Measurements from ENCODE around the gene SLC22A4.

Gene SLC22A4

DNA sequence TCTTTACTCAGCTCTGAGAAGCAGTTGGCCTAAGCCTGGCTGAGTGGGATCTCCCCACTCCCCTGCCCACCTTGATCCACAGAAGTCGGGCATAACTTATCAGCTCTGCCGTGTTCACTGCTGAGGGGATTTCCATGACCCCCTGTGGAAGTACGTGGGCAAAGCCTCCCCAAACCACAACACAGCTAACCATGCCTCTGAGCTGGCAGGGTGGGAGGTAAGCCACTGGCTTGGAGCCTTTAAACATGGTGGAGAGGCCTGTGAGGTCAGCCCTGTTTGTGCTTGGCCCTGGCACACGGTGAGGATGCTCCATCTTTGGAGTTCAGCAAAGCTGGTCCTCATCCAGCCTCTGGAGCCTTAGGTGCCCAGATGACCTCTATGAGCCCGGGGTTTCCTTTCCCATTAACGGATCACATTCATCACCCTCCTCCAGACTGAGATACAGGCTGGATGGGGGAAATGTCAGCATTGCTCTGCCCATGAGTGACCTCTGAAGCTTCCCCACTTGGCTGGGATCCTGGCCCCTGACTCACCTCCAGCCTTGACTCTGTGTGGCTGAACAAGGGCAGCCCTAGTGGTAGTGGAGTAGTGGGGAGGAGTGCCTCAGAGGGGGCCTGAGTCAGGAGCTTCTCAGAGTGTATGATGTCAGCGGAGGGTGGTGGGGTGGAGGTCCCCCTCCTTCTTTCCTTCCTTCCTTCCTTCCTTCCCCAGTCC is 30.5 kb upstream of the SLC22A4 start:
- no peak for DNase-seq

DNA sequence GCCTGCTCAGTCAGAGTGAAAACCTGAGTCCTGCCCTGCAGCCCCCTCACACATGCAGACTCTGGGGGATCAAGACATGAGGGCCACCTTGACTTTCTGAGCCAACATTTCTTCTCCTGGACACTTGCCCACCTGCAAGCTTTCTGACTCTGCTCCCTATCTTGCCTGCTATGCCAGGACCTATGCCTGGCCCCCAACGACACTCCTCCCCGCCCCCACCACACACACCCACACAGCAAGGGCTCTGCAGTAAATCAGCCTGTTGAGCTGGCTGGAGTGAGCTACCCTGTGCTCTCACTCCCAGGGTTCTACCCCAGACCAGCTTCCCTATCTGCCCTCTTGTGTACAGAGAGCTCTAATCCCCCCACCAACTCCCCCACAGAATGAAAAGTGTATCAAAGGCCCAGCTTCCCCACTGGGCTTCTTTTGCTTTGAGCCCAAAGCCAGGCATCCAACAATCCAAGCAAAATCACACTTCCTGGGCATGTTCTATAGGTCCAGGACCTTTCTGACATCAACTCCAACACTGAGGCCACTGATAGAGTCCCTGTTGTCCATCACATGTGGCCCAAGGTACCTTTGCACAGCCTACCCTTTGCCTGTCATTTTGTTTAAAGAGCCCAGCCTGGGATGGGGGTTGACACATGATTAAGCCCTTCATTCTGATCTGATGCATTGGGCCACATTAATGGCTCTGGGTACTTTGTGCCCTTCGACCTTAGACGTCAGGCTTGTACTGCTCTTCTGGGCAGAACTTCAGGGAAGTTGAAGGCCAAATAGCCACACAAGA is 29.5 kb upstream of the SLC22A4 start:
- DNase-seq = no peak

DNA sequence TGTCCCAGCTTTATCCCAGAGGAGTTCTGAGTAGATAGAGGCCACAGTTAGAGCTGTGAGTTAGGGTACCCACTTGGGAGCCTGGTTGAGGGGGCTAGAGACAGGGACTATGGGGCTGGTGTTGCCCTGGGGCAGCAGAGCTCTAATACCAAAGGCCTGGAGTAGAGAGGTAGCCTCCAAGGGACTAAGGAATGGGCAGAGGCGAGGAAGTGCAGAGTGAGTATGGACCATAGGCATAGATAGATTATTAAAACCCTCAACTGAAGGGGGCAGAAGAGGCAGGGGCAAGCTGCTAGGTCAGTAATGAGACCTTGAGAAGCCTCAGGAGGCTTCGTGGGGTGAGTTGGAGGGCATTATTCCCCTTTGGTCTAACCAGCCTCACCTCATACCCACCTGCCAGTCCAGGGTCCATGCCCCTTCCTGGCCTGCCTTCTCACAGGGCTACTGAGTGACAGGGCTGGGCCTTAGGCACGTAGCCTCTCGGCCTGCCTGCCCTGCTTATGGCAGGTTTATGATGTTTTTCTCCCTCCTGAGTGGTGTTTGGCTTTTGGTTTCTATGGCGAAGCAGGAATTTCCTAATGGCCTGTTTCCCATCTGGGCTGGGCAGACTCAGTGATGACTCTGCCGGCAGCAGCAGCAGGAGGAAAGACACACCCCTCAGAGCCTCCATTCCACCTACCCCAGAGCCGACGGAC is 28.7 kb upstream of the SLC22A4 start:
- no peak for DNase-seq

DNA sequence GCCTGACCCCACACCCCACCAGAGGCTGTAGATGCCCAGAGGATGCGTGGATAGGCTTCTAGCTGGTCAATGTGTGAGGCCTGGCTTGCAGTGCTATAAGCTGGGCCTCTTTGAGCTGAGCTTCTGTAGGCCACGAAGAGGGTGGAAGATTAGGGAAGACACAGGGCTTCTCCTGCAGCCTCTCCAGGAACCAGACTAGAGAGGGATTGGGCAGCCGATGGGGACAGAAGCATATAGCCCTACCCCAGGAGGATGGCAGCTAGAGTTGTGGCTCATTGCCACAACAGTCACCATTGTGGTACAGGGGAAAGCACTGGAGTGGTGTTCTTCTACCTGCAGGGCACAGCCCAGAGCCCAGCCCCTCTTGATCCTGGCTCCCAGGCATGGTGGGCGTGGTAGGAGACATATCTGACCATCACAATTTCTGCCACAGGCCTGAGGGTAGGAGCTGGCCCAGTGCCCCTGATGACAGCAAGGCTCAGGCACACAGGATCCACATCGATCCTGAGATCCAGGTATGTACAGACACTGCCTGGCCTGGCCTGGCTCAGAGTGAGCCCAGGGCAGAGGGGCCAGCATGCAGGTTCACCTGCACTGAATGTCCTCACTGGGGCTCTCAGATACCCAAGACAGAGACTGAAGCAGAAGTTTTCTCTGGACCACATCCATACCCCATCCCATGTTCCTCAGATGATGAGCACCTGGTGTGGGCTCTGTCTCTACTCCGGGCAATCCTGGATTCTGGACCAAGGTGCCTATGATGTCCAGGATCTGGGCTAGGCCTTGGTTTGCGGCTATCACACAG is 28.0 kb upstream of the SLC22A4 start:
- no peak for DNase-seq

DNA sequence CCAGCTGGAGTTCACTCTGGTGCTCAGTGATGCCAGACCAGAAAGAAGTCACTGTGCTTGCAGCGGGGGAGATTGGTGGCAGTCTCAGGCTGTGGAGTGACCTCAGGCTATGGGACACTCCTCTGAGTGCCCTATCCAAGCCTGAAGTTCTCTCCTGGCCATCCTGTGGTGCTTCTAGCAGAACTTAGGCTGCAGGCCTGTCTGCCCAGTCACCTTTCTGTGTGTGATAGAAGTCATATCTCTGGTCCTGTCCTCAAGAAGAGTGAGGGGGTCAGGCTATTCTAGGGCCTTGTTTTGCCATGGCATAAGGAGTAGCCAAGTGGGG is 27.4 kb upstream of the SLC22A4 start:
- DNase-seq = no peak

DNA sequence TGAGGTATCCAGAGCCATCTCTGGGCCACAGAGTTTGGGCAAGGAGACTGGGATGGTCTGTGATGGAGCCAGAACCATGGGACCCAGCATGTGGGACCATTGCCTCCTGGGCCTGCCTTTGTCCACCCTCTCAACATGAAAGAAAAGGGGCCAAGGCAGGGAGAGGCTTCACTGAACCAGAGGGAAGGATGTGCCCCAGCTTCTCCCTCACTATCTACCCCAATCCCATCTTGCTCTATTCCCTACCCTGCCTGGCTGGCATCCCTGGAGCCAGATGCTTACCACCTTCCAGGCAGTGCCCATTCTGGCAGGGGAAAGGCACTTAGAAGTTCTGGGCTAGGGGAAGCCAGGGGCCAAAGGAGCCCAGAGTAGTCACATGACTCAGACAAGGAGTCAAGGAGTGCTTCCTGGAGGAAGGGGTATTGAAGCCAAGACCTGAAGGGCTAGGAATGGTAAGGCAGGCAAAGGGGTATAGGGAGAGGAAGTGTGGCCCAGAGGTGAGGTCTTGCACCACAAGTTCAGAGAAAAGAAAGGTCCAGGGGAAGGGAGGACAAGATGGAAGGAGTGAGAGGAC is 26.9 kb upstream of the SLC22A4 start:
- DNase-seq = no peak

DNA sequence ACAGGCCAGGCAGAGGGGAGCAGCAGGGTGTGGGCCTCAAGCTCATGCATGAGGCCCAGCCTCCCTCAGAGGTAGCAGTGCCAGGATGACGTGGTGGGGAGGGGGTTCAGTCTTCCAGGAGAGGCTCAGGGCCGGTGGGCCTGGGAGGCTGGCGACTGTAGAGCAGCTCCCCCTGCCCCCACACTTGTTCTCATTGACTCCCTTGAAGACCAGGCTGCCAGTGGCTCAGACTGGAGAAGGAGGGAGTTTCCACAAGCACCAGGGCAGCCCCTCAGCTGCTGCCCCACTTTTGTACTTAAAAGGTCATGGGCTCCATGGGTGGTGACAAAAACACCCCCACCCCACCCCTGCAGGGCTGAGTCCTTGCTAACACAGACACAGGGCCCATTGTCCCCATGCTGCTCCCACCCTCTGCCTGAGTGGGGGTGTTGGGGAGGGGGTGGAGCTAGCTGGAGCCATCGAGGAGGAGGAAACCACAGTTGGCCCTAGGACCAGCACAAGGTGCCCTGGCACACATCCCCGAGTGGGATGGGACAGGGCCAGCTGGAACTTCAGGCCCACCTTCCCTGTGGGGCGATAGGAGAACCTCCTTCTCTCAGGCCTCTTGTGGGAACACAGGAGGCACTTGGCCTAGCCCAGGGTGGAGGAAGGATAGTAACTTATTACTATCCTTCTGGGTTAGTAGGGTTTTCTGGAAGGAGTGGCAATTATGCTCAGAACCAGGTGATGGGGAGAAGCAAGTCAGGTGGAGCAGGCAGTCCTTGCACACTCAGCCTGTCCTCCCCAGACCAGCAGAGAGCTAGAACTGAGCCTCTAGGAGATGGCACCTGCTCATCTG is 26.0 kb upstream of the SLC22A4 start:
- DNase-seq = no peak

DNA sequence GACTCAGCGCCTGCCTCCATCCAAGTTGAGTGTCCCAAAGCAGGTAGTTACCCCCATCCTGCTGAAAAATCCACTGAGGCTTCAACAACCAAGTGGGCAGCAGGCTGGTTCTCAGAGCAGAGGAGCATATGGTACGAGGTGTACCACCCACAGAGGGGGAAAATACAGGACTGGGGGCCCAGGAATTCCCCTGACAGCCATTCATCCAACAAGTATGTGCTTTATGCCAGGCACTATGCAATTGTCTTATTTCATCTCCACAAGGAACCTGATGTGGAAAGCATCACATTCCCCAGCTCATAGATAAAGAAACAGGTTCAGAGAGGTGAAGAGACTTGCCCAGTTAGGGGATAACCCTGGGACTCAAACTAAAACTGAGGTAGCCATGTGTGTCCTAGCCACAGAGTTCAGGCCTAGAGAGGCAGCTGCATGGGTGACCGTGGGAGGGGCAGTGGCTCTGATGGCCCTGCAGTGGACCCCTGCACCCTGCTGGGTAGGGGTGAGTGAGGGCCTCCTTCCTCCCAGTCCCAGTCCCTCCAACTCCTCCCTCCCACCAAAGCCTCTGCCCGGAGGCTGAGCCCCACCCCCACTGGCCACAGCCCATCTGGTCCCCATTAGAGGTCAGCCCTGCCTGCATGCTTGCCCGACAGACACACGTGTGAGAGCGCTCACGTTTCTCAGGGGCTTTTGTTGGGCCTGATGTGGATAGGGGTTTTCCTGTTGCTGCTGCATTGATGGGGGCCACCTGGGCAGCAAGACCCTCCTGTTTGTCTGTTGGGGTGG is 25.2 kb upstream of the SLC22A4 start:
- DNase-seq = no peak

DNA sequence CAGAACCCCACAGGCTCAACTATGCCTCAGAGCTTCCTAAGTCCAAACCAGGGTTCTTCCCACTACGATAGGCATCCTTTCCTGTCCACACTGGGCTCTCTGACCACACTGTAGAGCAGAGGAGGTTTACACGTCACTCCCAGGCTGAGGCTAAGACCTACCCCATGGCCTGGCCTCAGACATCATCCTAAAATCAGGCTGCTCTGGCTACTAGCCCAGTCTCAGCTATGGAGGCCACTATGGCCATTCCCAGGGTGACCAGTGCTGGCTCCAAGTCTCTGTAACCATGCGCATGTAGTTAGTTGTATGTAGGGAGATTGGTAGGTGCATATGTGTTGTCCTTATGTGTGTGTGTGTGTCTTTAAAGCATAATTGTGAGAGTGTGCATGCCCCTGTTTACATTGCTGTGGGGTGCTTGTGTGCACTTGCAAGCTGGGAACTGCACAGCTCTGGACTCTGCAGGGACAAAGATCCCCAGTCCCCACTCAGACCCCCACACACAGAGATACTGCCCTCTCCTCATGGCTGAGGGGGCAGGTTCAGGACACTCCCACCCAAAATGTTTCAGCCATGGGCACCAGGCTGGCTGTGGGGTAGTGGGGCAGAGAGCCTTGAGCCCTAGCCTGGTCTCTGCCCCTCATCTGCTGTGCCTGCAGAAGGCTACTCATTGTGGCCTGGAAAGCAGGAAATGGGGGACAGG is 24.4 kb upstream of the SLC22A4 start:
- no peak for DNase-seq

DNA sequence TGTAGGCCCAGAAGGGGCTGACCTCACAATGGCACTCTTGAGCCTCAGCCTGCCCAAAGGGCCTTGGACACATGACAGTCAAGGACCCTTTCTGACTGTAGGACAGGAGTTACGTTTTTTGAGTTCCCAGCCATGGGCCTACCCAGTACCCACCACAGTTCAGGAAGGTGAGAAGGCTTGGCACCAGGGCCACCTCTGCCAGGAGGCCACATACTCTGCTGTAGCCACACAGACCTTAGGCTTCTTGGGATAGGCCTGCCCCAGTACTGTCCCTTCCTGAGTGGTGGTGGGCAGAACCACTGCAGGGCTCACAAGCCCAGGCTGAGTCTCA is 23.9 kb upstream of the SLC22A4 start:
- no peak for DNase-seq

DNA sequence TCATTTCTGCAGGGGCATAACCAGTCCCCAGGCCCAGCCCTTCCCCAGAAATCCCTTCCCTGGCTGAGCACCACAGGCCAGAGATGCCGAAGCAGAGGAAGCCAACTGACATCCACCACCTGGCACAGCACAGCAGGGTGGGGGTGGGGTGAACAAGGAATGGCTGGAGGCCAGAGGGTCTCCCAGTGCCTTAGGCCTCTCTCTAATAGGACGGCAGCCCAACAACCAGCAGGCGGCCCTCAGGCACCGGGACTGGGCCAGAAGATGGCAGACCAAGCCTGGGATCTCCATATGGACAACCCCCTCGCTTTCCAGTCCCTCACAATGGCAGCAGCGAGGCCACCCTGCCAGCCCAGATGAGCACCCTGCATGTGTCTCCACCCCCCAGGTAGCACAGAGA is 23.5 kb upstream of the SLC22A4 start:
- DNase-seq = no peak

DNA sequence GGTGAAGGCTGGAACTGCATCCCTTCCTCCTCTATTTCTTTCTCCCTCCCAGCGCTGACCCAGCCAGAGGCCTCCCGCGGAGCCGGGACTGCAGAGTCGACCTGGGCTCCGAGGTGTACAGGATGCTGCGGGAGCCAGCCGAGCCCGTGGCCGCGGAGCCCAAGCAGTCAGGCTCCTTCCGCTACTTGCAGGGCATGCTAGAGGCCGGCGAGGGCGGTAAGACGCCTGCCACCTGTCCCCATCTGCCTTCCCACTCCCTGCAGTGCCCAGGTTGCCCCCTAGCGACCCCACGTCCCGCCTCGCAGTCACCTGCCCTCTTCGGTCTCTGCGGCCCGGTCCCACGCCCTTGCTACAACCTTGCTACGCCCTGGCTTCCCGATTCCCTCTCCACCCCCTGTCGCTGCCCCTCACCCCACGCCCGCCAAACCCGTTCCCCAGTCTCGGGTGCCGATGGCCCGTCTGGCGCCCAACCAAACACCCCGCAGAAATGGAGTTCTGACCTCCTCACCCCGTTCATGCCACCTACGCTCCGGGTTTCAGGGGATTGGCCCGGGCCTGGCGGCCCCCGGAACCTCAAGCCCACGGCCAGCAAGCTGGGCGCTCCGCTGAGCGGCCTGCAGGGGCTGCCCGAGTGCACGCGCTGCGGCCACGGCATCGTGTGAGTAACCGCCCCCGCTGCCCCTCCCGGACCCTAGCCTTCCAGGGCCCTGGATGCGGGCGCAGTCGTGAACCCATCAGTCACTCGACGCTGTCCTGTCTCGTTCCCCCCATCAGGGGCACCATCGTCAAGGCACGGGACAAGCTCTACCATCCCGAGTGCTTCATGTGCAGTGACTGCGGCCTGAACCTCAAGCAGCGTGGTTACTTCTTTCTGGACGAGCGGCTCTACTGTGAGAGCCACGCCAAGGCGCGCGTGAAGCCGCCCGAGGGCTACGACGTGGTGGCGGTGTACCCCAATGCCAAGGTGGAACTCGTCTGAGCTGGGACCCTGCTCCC is 22.6 kb upstream of the SLC22A4 start:
- no peak for DNase-seq

DNA sequence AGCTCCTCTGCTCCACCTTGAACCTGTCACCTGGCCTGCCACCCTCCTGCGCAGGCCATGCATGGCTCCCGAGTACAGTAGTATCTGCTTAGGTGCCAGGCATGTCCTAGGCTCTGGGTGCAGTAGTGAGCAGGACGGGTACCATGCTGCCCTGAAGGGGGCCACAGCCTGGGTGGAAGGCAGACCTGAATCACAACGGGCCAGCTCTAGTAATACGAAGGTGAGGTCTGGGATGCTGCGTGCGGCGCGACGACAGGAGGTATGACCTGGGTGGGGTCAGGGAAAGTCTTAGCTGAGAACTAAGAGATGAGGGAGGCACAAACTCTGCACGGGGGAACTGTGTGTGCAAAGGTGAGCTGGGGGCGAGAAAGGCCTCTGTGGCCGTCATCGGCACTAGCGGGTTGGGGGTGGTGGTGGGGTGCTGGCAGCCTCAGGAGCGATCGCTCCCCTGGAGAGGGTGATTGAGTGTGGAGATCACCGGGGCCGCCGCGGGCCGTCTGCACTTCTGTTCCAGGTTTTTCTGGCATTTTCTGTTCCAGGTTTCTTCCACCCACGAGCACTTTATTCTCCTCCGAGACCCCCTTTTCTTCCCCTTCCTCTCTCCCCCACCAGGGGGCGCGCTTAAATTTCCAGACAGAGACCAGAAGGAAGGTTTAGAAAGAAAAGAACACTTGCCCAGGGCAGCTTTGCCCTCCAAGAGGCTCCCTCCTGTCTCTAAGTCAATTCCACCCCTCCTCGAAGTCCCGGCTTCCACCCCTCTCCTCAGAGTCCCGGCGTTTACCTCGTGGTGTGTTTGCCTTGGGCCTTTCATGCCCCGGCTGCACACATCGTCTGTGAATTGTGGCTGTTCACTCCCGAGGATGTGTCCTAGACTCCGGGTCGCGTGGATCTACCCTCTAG is 21.6 kb upstream of the SLC22A4 start:
- DNase-seq = peak; percentile 9

DNA sequence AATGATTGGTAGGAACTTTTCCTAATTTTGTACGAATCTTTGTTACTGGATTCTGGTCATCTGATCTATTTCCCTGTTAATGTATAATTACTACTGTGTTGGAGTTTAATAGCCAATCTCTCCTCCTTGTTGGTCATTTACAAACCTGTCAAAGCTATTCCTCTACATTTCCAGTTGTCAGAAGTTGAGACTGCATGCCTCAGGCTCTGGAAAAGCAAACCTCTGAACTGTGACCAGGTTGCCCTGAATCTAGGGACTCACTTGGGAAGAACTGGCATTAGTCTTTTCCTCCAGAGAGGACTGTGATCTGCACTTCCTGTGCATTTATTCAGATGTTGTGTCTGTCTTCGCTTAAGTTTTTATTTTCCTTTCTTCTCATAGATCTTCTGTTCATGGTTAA is 20.6 kb upstream of the SLC22A4 start:
- no peak for DNase-seq

DNA sequence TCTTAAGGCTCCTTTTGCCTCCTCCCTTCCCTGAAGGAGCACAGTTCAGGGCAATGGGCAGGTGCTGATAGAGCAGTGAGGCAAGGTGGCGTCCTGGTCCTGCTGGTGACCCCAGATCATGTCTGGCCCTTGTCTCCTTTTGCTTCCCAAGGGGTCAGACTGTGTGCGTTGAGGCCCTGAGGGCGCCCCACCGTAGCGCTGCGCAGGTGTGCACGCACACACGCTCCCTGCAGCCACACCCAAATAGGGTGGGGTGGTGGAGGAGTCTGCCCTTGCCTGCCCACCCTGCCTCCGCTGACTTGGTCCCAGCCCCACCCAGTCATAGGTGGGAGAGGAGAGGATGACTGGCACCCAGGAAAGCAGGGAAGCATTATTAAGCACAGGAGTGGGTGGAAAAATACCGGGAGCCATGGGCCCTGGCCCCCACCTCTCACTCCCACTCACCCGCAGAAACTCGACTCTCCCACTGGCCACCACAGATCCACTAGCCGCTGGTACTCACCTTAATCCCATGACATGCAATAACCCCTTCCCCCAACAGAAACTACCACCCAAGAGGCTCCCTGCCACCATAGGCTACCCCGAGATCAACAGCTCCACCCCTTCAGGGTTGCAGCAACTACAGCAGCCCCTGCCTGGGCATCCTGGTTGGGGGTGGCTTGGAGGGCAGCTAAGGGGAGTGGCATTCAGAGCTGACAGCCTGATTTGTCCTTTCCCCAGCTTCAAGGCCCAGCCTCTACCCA is 20.0 kb upstream of the SLC22A4 start:
- DNase-seq = no peak

DNA sequence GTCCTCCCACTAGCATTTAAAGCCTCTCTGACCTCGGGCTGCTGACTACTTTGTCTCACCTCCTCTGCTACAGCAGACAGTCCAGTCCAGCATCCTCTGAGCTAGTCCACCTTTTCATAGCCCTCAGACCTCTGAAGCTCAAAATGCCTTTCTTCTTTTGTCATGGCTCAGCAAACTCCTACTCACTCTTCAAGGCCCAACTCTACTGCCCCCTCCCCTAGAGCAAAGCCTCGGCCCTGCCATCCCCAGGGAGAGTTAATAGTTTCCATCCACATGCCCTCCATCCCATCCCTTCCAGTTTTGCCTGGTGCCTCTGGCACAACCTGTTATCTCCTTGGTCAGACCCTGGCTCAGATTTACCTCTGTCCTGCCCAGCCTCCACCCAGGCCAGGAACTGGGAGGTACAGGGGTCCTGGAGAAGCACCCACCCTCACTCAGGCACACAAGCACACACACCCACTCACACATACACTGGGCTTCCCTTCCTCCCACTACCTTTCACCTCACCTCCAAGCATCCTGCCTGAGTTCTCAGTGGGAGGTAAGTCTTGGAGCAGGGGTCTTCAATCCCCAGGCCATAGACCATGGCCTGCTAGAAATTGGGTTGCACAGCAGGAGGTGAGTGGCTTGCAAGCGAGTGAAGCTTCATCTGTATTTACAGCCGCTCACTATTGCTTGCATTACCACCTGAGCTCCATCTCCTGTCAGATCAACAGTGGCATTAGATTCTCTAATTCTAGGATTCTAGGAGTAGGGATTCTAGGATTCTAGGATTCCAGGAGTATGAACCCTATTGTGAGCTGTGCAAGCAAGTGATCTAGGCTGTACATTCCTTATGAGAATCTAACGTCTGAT is 18.6 kb upstream of the SLC22A4 start:
- no peak for DNase-seq

DNA sequence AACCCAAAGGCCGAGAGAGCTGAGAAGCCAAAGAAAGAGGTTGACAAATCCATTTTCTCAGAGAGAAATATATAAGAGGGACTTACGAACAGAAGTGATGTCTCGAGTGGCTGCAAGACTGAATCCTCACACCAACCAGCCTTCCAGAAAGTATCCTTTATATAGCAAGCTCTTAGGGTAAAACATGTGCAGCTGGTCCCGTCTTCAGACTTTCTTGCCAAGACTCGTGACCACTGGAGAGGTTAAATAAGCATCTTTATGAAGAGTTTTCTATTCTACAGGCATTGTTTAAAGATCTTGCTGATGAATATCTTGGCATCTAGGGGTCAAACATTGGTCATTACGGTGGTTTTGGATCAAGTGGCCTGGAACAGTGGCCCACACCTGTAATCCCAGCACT is 16.9 kb upstream of the SLC22A4 start:
- DNase-seq = no peak

Measured in NCI-H2171 treated with DMSO at 0.1 percent for 48 hours (cell line).